Activated naive CD8-positive, alpha-beta T cell treated with anti-CD3 and anti-CD28 coated beads for 36 hours (primary cell): ENCODE measurements around the gene ZNF362. TPM values are rescaled to one million over a fixed set of nuclear protein-coding genes. Genes with fewer than 3 reads are reported as not detected.

Experiments used
- DNase-seq: peaks from one replicate; pipeline ENCODE4 v3.0.0; 2021
- H3K27ac Mint-ChIP-seq: one replicate; pipeline ENCODE4 v1.8.0; 2022; ENCODE audit warnings: mild to moderate bottlenecking, moderate library complexity, mixed read lengths
- H3K27me3 Mint-ChIP-seq: one replicate; pipeline ENCODE4 v1.8.0; 2022; ENCODE audit warnings: mild to moderate bottlenecking, mixed read lengths
- H3K36me3 Mint-ChIP-seq: one replicate; pipeline ENCODE4 v1.8.0; 2021; ENCODE audit warnings: mild to moderate bottlenecking, mixed read lengths
- H3K4me1 Mint-ChIP-seq: one replicate; pipeline ENCODE4 v1.8.0; 2021; ENCODE audit warnings: mixed read lengths
- H3K4me3 Mint-ChIP-seq: one replicate; pipeline ENCODE4 v1.8.0; 2022; ENCODE audit warnings: mild to moderate bottlenecking, moderate library complexity, mixed read lengths
- H3K9me3 Mint-ChIP-seq: one replicate; pipeline ENCODE4 v1.8.0; 2022; ENCODE audit warnings: mixed read lengths
- total RNA-seq, 2 experiments: library from RNA; stranded (reverse); gene quantifications; one replicate each; pipeline ENCODE4 v1.2.3, GENCODE V29; 2021

Gene ZNF362
- total RNA-seq, 2 experiments from 2014 or later = 7.2 to 9.2 TPM

DNA sequence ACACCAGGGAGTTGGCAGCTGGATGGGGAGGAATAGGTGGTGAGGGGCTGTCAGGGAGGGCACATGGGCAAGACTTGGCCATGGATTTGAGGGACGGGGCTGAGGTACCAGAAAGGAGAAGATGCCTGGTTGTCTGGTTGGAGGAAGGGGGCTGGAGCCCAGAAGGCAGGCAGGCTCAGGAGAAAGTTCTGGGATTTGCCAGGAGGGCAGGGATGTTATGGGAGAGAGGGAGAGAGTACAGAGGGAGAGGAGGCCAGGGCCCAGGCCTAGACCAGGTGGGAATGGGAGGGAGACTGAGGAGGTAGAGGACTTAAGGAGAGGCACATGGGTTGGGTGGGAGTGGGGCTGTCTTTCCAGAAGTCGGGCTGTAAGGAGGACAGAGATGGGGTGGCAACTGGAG lies 60.3 kb downstream of the ZNF362 start:
- H3K4me1 Mint-ChIP-seq = no peaks in the 10 kb centered on the region
- DNase-seq = no peak
- no peak overlapping the region for H3K4me3 Mint-ChIP-seq
- no peaks in the 10 kb centered on the region for H3K36me3 Mint-ChIP-seq
- no peaks in the 10 kb centered on the region for H3K9me3 Mint-ChIP-seq
- H3K27me3 Mint-ChIP-seq = peaks cover 4% of the 10 kb centered on the region
- H3K27ac Mint-ChIP-seq = no peak overlapping the region

DNA sequence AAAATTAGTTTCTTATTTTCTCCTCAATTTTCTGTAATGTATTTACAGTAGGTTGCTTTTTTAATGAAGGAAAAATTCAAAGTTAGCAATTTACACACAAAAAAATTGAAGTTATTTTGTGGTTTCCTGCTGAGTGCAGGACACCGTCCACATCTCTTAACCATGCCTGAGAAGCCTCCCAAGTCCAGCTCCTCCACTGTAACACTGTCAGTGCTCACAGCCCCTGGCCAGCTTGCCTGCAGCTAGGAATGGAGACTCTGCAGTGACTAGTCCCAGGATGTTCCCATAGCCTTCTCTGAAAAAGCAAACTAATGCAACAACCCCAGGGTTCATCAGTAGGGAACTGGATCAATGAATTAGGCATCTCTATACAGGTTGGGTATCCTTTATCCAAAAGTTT lies 61.1 kb downstream of the ZNF362 start:
- DNase-seq = no peak
- Mint-ChIP-seq H3K36me3 (no peaks in the 10 kb centered on the region), H3K4me3 (no peak overlapping the region), H3K27ac (no peak overlapping the region), H3K4me1 (no peaks in the 10 kb centered on the region), H3K27me3 (peaks cover 4% of the 10 kb centered on the region), H3K9me3 (no peaks in the 10 kb centered on the region)

DNA sequence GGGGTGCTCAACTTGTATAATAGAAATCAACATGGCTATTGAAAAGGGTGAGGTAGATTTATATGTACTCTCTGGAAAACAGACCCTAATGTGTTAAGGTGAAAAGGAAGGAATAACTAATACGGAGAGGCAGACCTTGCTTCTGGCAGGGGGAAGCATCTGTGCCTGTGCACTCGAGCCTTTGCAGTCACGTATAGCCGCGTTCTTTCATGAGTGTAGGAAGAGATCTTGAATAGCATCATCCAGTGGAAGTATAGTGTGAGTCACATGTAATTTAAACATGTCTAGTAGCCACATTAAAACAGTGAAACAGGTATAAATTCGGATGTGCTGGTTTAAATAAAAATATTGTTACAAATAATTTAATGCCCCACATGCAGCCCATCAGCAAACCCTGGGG lies 61.7 kb downstream of the ZNF362 start:
- H3K4me1 Mint-ChIP-seq = no peaks in the 10 kb centered on the region
- DNase-seq = no peak
- no peak overlapping the region for H3K4me3 Mint-ChIP-seq
- no peaks in the 10 kb centered on the region for H3K36me3 Mint-ChIP-seq
- peaks cover 4% of the 10 kb centered on the region for H3K27me3 Mint-ChIP-seq
- H3K27ac Mint-ChIP-seq = no peak overlapping the region
- no peaks in the 10 kb centered on the region for H3K9me3 Mint-ChIP-seq

DNA sequence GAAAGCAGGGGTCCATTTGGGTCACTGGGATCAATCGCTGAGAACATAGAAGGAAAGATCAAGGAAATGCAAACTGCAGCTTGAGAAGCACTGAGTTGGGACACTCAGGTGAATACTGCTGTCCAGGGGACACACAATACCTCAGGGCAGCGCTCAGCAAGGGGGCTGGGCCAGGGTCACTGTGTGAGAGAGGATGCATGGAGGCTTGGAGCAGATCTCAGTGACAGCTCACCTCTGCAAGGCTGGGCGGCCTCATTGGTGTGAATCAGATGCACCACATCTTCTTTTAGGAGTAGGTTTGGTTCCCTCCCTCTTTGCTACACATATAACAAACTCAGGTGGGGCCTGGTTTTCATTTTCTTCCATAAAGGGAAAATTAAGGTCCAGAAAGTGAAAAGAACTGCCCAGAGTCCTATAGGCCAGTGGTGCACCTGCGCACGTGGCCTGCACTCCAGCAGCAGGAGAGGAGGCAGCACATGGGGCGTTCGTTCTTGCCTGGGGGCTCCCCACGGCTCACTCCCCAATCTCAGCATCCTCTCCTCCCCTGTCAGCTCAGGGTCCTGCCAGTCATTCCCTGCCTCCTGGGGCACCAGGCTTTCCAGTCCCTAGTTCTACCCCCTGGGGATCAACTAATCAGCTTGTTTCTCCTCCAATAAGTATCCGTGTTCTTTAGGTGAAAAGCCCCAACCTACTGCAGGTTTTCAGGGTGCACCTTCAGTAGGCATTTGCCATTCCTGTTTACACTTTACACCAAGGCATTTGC lies 63.1 kb downstream of the ZNF362 start:
- Mint-ChIP-seq H3K9me3 (no peaks in the 10 kb centered on the region), H3K4me1 (no peaks in the 10 kb centered on the region), H3K36me3 (no peaks in the 10 kb centered on the region), H3K27me3 (peaks cover 3% of the 10 kb centered on the region), H3K4me3 (no peak overlapping the region), H3K27ac (no peak overlapping the region)
- DNase-seq = no peak

GRCh38 chr1:33319949-33320618 lies 63.8 kb downstream of the ZNF362 start:
- Mint-ChIP-seq H3K4me3 (no peak overlapping the region), H3K27me3 (no peaks in the 10 kb centered on the region), H3K36me3 (no peaks in the 10 kb centered on the region), H3K4me1 (no peaks in the 10 kb centered on the region), H3K9me3 (no peaks in the 10 kb centered on the region), H3K27ac (no peak overlapping the region)
- DNase-seq = no peak

GRCh38 chr1:33320619-33321165 lies 64.4 kb downstream of the ZNF362 start, which contains the start of gene A3GALT2:
A3GALT2 (minus strand) TSS chr1:33321098; CDS start chr1:33321098, 0 bp downstream.
- no peak for DNase-seq
- Mint-ChIP-seq H3K4me1 (no peaks in the 10 kb centered on the region), H3K27me3 (no peaks in the 10 kb centered on the region), H3K9me3 (no peaks in the 10 kb centered on the region), H3K36me3 (peaks cover under 1% of the 10 kb centered on the region), H3K27ac (no peak within 1 kb of the TSS), H3K4me3 (no peak within 1 kb of the TSS)

- H3K4me1 Mint-ChIP-seq = no peaks in the 10 kb centered on the region
- DNase-seq = no peak
- no peaks in the 10 kb centered on the region for H3K27me3 Mint-ChIP-seq
- H3K27ac Mint-ChIP-seq = no peak overlapping the region
- H3K4me3 Mint-ChIP-seq = no peak overlapping the region
- peaks cover 5% of the 10 kb centered on the region for H3K36me3 Mint-ChIP-seq
- no peaks in the 10 kb centered on the region for H3K9me3 Mint-ChIP-seq
Measured at GRCh38 chr1:33321178-33321577, 64.9 kb downstream of the ZNF362 start.

- H3K4me1 Mint-ChIP-seq = no peaks in the 10 kb centered on the region
- no peak for DNase-seq
Measured at GRCh38 chr1:33322109-33322508, 65.8 kb downstream of the ZNF362 start.

GRCh38 chr1:33322870-33323585 lies 66.7 kb downstream of the ZNF362 start:
- Mint-ChIP-seq H3K4me3 (no peak overlapping the region), H3K36me3 (peaks cover 5% of the 10 kb centered on the region), H3K4me1 (no peaks in the 10 kb centered on the region), H3K9me3 (no peaks in the 10 kb centered on the region), H3K27ac (no peak overlapping the region), H3K27me3 (no peaks in the 10 kb centered on the region)
- DNase-seq = no peak

More at GRCh38 chr1:33322109-33322508, 65.8 kb downstream of the ZNF362 start:
- Mint-ChIP-seq H3K27me3 (no peaks in the 10 kb centered on the region), H3K27ac (no peak overlapping the region), H3K36me3 (peaks cover 5% of the 10 kb centered on the region), H3K4me3 (no peak overlapping the region), H3K9me3 (no peaks in the 10 kb centered on the region)

DNA sequence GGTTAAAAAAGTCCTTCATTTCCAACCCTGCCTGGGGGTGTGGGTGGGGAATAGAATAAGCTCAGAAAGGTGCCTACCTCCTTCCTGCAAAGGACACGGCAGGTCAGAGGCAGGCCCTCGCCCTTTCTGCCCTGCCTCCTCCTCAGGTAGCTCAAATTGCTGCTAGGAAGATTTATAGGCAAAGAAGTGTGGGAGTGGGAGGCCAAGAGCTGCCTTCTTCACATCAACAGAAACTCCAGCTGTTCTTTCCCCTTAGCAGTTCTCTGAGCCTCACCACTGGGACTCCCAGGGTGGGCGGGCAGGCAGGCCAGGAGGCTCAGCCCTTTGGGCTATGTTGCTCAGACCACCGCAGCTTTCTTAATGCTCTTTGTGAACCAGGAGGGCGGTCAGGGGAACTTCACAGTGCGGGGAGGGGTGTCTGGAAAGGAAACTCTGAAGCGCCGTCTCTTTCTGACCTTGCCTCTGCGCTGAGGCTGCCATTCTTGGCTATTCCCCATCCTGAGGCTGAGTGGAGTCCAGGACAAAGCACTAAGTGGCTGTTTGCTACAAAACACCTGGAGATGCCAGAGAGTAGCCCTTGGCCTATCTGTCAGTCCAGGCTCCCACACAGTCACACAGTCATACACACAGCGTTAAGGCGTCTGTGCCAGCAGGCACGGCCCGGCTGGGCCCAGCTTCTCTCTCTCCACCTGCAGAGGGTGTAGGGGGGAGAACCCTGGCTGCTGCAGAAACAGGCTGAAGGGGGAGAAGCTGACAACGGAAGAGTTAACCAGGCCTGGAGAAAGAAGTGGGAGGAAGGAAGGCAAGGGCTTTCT lies 67.6 kb downstream of the ZNF362 start:
- DNase-seq = no peak
- H3K4me1 Mint-ChIP-seq = no peaks in the 10 kb centered on the region
- peaks cover 10% of the 10 kb centered on the region for H3K36me3 Mint-ChIP-seq
- no peak overlapping the region for H3K27ac Mint-ChIP-seq
- H3K27me3 Mint-ChIP-seq = no peaks in the 10 kb centered on the region
- no peak overlapping the region for H3K4me3 Mint-ChIP-seq
- H3K9me3 Mint-ChIP-seq = no peaks in the 10 kb centered on the region

DNA sequence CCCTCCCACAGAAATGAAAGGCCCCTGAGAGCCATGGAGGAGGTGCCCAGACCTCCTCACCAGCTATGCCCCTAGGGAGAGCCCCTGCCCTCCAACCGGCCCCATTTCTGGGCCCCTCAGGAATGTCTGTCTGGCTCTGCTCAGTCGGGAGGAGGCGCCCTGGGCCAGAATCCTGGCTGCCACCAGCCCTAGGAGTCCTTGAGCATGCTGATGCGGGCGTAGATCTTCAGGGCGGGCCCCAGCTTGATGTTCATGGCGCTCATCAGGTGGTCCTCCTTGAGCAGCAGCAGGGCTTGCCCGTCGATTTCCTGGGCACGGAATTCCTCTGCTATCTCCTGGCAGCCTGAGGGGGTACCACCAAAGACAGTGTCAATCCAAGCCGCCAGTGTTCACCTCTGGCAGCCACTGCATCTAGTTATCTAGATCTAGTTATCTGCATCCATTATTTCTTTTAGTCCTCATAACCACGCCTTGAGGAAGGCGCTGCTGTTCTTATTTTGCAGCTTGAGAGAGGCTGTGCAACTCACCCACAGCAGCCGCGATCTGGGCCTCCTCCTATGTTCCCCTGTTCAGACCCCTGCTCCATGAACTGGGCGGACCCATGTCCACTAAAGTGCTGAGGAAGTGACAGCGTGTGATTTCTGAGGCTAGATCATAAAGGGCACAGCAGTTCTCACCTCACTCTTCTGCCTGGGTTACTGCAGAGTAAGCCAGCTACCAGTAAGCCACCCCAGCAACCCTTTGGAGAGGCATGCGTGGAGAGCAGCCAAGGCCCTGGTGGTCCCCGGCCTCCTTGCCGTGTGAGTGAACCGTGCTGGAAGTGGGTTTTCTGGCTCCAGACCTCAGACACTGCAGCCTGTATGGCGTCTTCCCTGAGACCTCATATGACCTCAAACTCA lies 68.6 kb downstream of the ZNF362 start:
- no peak overlapping the region for H3K27ac Mint-ChIP-seq
- no peaks in the 10 kb centered on the region for H3K4me1 Mint-ChIP-seq
- no peaks in the 10 kb centered on the region for H3K9me3 Mint-ChIP-seq

DNA sequence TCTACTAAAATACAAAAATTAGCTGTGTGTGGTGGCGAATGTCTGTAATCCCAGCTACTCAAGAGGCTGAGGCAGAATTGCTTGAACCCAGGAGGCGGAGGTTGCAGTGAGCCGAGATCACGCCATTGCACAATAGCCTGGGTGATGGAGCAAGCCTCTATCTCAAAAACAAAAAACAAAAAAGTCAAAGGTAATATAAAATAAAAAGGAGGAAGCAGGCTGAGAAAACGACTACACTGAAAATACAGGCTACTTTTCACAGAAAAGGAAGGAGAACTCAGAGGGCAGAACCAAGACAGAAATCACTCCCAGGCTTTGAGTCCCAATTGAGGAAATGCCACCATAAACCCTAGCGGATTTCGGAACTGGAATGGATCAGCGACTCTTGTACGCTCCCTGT lies 70.5 kb downstream of the ZNF362 start:
- no peak overlapping the region for H3K4me3 Mint-ChIP-seq

More for the DNA sequence above, 68.6 kb downstream of the ZNF362 start:
- H3K27me3 Mint-ChIP-seq = no peaks in the 10 kb centered on the region
- peaks cover 10% of the 10 kb centered on the region for H3K36me3 Mint-ChIP-seq
- DNase-seq = no peak
- no peak overlapping the region for H3K4me3 Mint-ChIP-seq

GRCh38 chr1:33327587-33328325 lies 71.5 kb downstream of the ZNF362 start:
- no peak for DNase-seq
- no peaks in the 10 kb centered on the region for H3K9me3 Mint-ChIP-seq
- no peak overlapping the region for H3K27ac Mint-ChIP-seq
- no peaks in the 10 kb centered on the region for H3K4me1 Mint-ChIP-seq
- H3K27me3 Mint-ChIP-seq = no peaks in the 10 kb centered on the region
- H3K36me3 Mint-ChIP-seq = peaks cover 10% of the 10 kb centered on the region
- no peak overlapping the region for H3K4me3 Mint-ChIP-seq

More for the DNA sequence above, 70.5 kb downstream of the ZNF362 start:
- Mint-ChIP-seq H3K36me3 (peaks cover 10% of the 10 kb centered on the region), H3K27me3 (no peaks in the 10 kb centered on the region), H3K27ac (no peak overlapping the region), H3K4me1 (no peaks in the 10 kb centered on the region), H3K9me3 (no peaks in the 10 kb centered on the region)
- DNase-seq = no peak
